Coronary artery (tissue), 2 donors: ENCODE results near the gene B3GAT3.

Experiments used
- DNase-seq: peaks from one replicate; pipeline ENCODE4 v3.0.0-alpha.2; 2017; ENCODE audit warnings: low spot score
- H3K27ac ChIP-seq, 2 donors: fragments of 200-600 bp; sonication (generic); one replicate each; pipeline ENCODE4 v1.5.1; 2016 to 2019
- H3K4me3 ChIP-seq: fragments of 200-600 bp; sonication (generic); 2 replicates; pipeline ENCODE4 v1.5.1; 2016; ENCODE audit warnings: mild to moderate bottlenecking, moderate library complexity
- CTCF ChIP-seq: fragments of 200-600 bp; sonication (generic); IDR thresholded peaks from one replicate; pipeline ENCODE4 v1.5.1; 2019; ENCODE audit warnings: antibody characterized with exemption

The B3GAT3 gene

DNA sequence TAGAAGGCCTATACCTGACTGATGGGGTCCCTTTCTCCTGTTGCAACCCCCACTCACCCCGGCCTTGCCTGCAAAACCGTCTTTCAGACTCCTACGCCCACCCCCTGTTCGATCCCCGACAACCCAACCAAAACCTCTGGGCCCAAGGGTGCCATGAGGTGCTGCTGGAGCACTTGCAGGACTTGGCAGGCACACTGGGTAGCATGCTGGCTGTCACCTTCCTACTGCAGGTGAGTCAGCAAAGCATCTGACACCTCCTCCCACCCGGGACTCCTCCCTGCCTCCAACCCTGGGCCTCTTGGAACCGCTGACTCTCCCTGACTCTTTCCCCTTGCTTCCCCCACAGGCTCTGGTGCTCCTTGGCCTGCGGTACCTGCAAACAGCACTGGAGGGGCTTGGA, 7.5 kb downstream of the B3GAT3 start:
- Histone ChIP-seq H3K4me3 (no peak overlapping the region), H3K27ac (peak overlapping the region in 1 of 2 donors; percentile 98)
- no peak for TF ChIP-seq CTCF
- DNase-seq = no peak

GRCh38 chr11:62613291-62613778, 8.5 kb downstream of the B3GAT3 start:
- no peak for TF ChIP-seq CTCF
- peak overlapping the region; percentile 97 for H3K4me3 ChIP-seq
- DNase-seq = peak; percentile 86
- H3K27ac ChIP-seq = peak overlapping the region; percentile 93 to 98

DNA sequence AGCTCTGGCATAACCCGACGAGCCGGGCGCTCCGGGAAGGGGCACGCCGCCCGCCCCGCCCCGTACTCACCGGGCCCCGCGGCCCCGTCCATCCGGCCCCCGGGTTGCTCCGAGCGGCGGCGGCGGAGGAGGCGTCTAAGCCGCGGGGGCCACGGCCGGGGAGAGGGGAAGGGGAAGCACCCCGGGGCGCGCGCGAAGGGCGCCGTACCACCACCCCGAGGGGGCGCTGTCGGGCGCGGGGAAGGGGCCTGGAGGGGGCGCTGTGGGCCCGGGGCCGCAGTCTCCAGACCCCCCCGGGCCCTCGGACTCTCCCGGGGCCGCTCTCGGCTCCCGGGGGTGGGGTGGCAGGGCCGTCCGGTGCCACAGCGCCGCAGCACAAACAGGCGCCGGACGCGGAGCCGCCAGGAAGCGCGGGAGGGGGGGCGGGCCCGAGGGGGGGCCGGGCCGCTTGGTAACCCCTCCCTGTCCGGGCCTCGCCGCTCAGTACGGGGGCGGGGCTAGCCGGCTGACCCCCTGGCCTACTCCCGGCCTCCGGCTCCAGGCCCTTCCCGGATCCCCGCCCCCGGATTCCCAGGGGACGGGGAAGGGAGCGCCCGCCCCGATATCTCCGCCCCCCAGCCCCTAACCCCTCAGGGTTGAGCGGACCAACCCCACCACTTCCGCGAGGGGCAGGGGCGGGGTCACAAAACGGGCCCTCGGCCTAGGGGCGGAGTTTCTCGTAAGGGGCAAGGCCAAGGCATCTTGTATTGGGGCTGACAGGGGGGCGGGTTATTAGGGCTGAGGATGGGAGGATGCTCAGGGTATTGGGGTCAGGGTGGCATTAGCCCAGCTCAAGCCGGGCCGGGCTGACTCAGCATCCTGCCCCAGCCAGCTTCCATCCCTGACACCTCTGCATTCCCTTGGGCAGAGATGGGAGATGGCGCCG, 9.2 kb downstream of the B3GAT3 start, which contains the start of the genes EML3 and ROM1:
TSS of gene EML3 (minus strand) at position 410 of the 925 bp plus-strand sequence. CDS start at position 92, 318 bp downstream.
TSS of gene ROM1 (plus strand) at position 892 of the 925 bp plus-strand sequence. CDS start at position 917, 25 bp downstream.
- Histone ChIP-seq H3K27ac (peak within 1 kb of the TSS; percentile 93 to 98), H3K4me3 (peak within 1 kb of the TSS; percentile 97)
- peak; percentile 95 for DNase-seq
- TF ChIP-seq CTCF = peak; percentile 95

- peak overlapping the region; percentile 97 for H3K4me3 ChIP-seq
- no peak for TF ChIP-seq CTCF
- peak overlapping the region; percentile 93 to 98 for H3K27ac ChIP-seq
- DNase-seq = no peak
Measured at GRCh38 chr11:62611705-62612365, 10.0 kb downstream of the B3GAT3 start.

DNA sequence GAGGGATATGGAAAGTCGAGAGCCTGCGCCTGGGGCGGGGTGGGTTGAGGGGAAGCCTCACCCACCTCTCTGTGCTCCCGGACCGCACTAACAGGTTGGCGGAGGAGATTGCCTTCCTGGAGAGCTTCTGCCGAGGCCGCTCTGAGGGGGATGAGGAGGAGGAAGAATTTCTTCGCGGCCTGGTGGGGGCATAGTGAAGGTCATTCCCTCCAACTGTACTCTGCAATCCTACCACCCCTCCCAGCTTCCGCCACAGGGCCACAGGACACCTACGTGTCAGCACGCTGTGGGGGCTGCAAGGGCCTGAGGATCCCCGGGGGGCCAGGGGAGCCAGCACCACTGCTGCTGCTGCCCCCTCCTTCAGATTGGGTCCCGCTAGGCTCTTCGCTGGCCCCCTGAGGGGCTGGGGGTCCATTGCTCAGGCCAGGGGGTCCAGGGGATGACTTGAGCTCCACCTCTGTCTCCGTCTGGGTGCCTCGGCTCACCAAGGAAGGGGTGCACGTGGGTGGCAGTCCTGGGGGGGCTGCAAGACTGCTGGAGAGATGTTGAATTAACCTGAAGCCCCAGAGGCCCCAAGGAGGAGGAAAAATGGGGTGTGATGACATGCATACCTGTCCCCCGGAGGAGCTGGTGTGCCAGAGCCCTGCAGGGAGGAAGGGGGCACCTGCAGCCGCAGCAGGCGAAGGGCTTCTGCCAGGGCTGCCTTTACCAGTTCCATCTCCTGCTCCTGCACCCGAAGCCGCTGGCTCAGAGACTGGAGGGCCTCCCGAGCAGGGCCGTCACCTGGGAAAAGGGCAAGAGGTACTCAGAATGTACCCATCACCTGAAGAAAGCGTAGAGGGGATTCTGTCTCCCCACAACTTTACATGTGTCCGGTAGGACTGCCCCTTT, 10.7 kb downstream of the B3GAT3 start:
- H3K27ac ChIP-seq = peak overlapping the region; percentile 93 to 98
- H3K4me3 ChIP-seq = peak overlapping the region; percentile 97
- no peak for TF ChIP-seq CTCF
- DNase-seq = no peak

- Histone ChIP-seq H3K4me3 (peak overlapping the region; percentile 97), H3K27ac (peak overlapping the region in 1 of 2 donors; percentile 98)
- TF ChIP-seq CTCF = no peak
- DNase-seq = no peak
Measured at GRCh38 chr11:62610403-62610802, 11.4 kb downstream of the B3GAT3 start.
